Measurements from ENCODE around the gene SUV39H1.

Gene SUV39H1

GRCh38 chrX:48715072-48715471 lies 18.5 kb downstream of the SUV39H1 start:
- DNase-seq: peak in 1 of 14 donors; percentile 5

GRCh38 chrX:48715876-48716502 lies 19.5 kb downstream of the SUV39H1 start:
- no peak for DNase-seq

GRCh38 chrX:48719958-48720357 lies 23.4 kb downstream of the SUV39H1 start:
- DNase-seq: no peak

GRCh38 chrX:48720577-48721250 lies 24.2 kb downstream of the SUV39H1 start:
- DNase-seq: no peak

- no peak for DNase-seq
These were observed 25.4 kb downstream of the SUV39H1 start for GRCh38 chrX:48721916-48722315.

GRCh38 chrX:48726596-48726995 lies 30.1 kb downstream of the SUV39H1 start:
- no peak for DNase-seq

GRCh38 chrX:48728653-48729052 lies 32.1 kb downstream of the SUV39H1 start:
- DNase-seq: no peak

GRCh38 chrX:48736303-48736702 lies 39.8 kb downstream of the SUV39H1 start:
- no peak for DNase-seq

- no peak for DNase-seq
These were observed 40.3 kb downstream of the SUV39H1 start for GRCh38 chrX:48736878-48737212.

- peak; percentile 25 to 93 (median 82) for DNase-seq
These were observed 40.8 kb downstream of the SUV39H1 start for GRCh38 chrX:48737213-48737938.

GRCh38 chrX:48737940-48738339 lies 41.4 kb downstream of the SUV39H1 start:
- DNase-seq: no peak

GRCh38 chrX:48741834-48742233 lies 45.3 kb downstream of the SUV39H1 start:
- DNase-seq: no peak

- DNase-seq: no peak
These were observed 48.7 kb downstream of the SUV39H1 start for GRCh38 chrX:48745222-48745621.

- DNase-seq: no peak
These were observed 51.0 kb downstream of the SUV39H1 start for GRCh38 chrX:48747415-48748016.

- DNase-seq: no peak
These were observed 52.6 kb downstream of the SUV39H1 start for GRCh38 chrX:48749182-48749581.

GRCh38 chrX:48751343-48751742 lies 54.8 kb downstream of the SUV39H1 start:
- no peak for DNase-seq

- no peak for DNase-seq
These were observed 56.0 kb downstream of the SUV39H1 start for GRCh38 chrX:48752498-48752897.

- DNase-seq: no peak
These were observed 57.2 kb downstream of the SUV39H1 start for GRCh38 chrX:48753708-48754228.

- DNase-seq: no peak
These were observed 57.7 kb downstream of the SUV39H1 start for GRCh38 chrX:48754238-48754637.
